Common myeloid progenitor, CD34-positive (primary cell): Measurements from ENCODE around the gene PDE6B.

ENCODE experiments used
- CTCF ChIA-PET: fragments of 350-600 bp; sonication (Branson Sonifier 250); formaldehyde crosslinking; loops from one replicate; lab custom pipeline; 2021; ENCODE audit warnings: antibody characterized with exemption; lab: Charles Lee
- POLR2A ChIA-PET: fragments of 350-600 bp; sonication (Branson Sonifier 250); formaldehyde crosslinking; loops from one replicate; lab custom pipeline; 2021; ENCODE audit warnings: antibody characterized with exemption; lab: Charles Lee
- DNase-seq, 3 donors: peaks; one replicate each; pipeline versions ENCODE4 v3.0.0 to v3.0.0-alpha.2; 2013
- H3K27ac ChIP-seq, 2 experiments: 1 replicate in 1 of 2; 2 replicates in 1 of 2; pipeline ENCODE4 v1.7.0; 2013; ENCODE audit warnings: inconsistent platforms in 2 of 2, low read length in 2 of 2, mild to moderate bottlenecking in 2 of 2, low read depth in 1 of 2, moderate library complexity in 1 of 2; ENCODE audit not compliant: severe bottlenecking in 2 of 2, insufficient read depth in 1 of 2, poor library complexity in 1 of 2
- H3K27me3 ChIP-seq, 5 experiments: replicated peaks in 2 of 5; 1 replicate in 3 of 5; 2 replicates in 2 of 5; pipeline versions ENCODE4 v1.6.1 to v1.7.0; 2013; ENCODE audit warnings: low read length in 4 of 5, mild to moderate bottlenecking in 2 of 5, moderate library complexity in 2 of 5, inconsistent platforms in 1 of 5; ENCODE audit not compliant: insufficient read depth in 5 of 5, control insufficient read depth in 4 of 5
- H3K36me3 ChIP-seq, 4 experiments: 1 replicate in 2 of 4; 2 replicates in 2 of 4; pipeline versions ENCODE4 v1.6.1 to v1.7.0; 2013; ENCODE audit warnings: low read length in 3 of 4, control low read depth in 1 of 4, mild to moderate bottlenecking in 1 of 4; ENCODE audit not compliant: control insufficient read depth in 4 of 4, insufficient read depth in 4 of 4
- H3K4me1 ChIP-seq, 4 experiments: 1 replicate in 3 of 4; 2 replicates in 1 of 4; pipeline versions ENCODE4 v1.6.1 to v1.7.1; 2013; ENCODE audit warnings: low read length in 3 of 4, mild to moderate bottlenecking in 3 of 4, control low read depth in 1 of 4, inconsistent platforms in 1 of 4, moderate library complexity in 1 of 4; ENCODE audit not compliant: control insufficient read depth in 4 of 4, insufficient read depth in 4 of 4; ENCODE audit errors: control extremely low read depth in 1 of 4
- H3K4me3 ChIP-seq, 7 experiments: 1 replicate in 4 of 7; 2 replicates in 3 of 7; pipeline versions ENCODE4 v1.5.1 to v1.7.0; 2013; ENCODE audit warnings: mild to moderate bottlenecking in 7 of 7, low read length in 6 of 7, moderate library complexity in 6 of 7, inconsistent platforms in 2 of 7, low read depth in 2 of 7, control low read depth in 1 of 7; ENCODE audit not compliant: insufficient read depth in 4 of 7, control insufficient read depth in 1 of 7; ENCODE audit errors: extremely low read depth in 1 of 7
- H3K9me3 ChIP-seq, 5 experiments: 1 replicate in 4 of 5; 2 replicates in 1 of 5; pipeline versions ENCODE4 v1.6.1 to v1.7.1; 2013; ENCODE audit warnings: low read length in 4 of 5, mild to moderate bottlenecking in 2 of 5, inconsistent platforms in 1 of 5, low read depth in 1 of 5, moderate library complexity in 1 of 5; ENCODE audit not compliant: control insufficient read depth in 4 of 5, insufficient read depth in 2 of 5; ENCODE audit errors: control extremely low read depth in 1 of 5
- WGBS: methylation state at CpG from one replicate; pipeline ENCODE4 v1.1.5; 2013; ENCODE audit not compliant: insufficient coverage; 5-methylcytosine and 5-hydroxymethylcytosine counted together

Gene PDE6B

DNA sequence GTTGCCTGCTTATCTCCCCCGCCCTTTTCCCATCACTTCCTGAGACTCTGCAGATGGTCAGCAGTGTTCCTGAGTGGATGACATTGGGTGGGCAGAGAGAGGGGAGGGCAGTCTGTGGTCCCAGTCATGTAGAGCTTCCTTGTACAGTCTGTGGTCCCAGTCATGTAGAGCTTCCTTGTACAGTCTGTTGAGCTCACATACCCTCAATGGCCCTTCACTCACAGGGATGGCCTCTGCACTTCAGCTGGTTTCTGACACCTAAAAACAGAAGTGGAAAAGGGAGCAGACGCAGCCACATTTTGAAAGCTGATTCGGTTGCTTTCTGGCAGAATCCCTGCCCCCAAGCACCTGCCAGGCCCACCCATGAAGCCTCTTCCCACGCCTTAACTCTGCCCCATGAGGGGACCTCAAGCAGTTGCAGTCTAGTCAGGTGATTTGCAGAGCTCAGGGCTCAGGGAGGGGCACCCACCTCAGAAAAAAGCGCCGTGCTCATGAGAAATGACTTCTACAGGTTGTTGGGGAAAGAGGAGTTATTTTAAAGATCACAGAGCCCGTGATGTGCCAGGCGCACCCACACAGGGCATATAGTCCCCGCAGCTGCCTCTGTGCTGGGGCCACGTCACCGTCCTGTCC, 45.7 kb upstream of the PDE6B start:
- peak in 2 of 3 donors; percentile 28 to 43 for DNase-seq
- peaks cover 0 to 38% (median 17%) of the 10 kb centered on the region in 4 experiments for H3K4me1 ChIP-seq
- ChIA-PET CTCF (interaction anchor here (0.5 to 1.6 kb wide), 2 partner anchors 11 to 1387 kb away, joined by 3 to 4 read pairs; no protein-coding TSS in a partner anchor), POLR2A (no interaction called here)
- H3K27me3 ChIP-seq: peaks cover 10 to 73% (median 22%) of the 10 kb centered on the region in 5 experiments
- H3K27ac ChIP-seq: no peak overlapping the region
- no peaks in the 10 kb centered on the region for H3K36me3 ChIP-seq
- 24% methylated on average over 7 of the region's 11 CpGs for WGBS
- H3K9me3 ChIP-seq: peaks cover 0 to 10% (median 4%) of the 10 kb centered on the region in 5 experiments
- H3K4me3 ChIP-seq: no peak overlapping the region

DNA sequence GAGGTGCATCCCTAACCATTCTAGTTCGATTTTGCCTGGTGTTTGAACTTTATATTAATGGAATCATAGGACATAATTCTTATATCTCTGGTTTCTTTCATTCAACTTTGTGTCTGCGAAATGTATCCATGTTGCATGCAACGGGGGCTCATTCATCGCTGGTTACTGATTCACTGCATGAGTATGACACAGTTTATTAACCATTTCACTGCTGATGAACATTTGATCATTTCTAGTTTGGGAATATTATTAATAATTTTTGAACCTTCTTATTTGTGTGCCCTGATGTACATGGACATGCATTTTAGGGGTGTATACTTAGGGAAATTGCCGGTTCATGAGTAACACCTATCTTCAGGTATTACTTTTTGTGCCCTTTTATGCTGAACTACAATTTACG, 44.2 kb upstream of the PDE6B start:
- H3K4me3 ChIP-seq: no peak overlapping the region
- ChIA-PET POLR2A (no interaction called here), CTCF (no interaction called here)
- peaks cover 10 to 65% (median 22%) of the 10 kb centered on the region in 5 experiments for H3K27me3 ChIP-seq
- no peak for DNase-seq
- H3K36me3 ChIP-seq: no peaks in the 10 kb centered on the region
- H3K27ac ChIP-seq: no peak overlapping the region
- H3K4me1 ChIP-seq: peaks cover 0 to 29% (median 14%) of the 10 kb centered on the region in 4 experiments
- H3K9me3 ChIP-seq: peaks cover 0 to 10% (median 4%) of the 10 kb centered on the region in 5 experiments
- 92% methylated on average over 2 of the region's 6 CpGs for WGBS

DNA sequence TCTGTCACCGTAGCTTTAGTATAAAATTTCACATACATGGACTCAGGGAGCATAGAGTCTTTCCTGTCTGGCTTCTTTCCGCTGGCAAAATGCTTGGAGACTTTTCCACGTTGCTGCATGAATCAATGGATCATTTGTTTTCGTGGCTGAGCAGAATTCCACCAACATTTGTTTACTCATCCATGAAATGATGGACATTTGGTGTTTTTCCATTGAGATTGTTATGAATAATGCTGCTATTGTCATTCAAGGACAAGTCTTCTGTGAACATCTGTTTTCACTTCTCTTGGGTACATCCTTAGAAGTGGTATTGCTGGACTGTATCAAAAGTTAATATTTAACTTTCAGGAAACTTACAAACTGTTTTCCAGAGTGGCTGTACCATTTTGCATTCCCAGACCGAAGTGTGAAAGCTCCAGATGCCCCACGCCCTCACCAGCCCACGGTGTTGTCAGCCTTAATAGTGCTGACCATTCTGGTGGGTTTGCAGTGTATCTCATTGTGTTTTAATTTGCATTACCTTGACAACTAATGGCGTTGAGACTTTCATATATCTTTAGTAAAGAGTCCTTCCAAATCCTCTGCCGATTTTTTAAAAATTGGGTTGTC, 43.5 kb upstream of the PDE6B start:
- peaks cover 10 to 65% (median 22%) of the 10 kb centered on the region in 5 experiments for H3K27me3 ChIP-seq
- ChIA-PET POLR2A (no interaction called here), CTCF (no interaction called here)
- no peak overlapping the region for H3K27ac ChIP-seq
- peaks cover 0 to 25% (median 14%) of the 10 kb centered on the region in 4 experiments for H3K4me1 ChIP-seq
- H3K4me3 ChIP-seq: no peak overlapping the region
- WGBS: 94% methylated on average over 4 of the region's 9 CpGs
- no peaks in the 10 kb centered on the region for H3K36me3 ChIP-seq
- no peak for DNase-seq
- peaks cover 0 to 10% (median 4%) of the 10 kb centered on the region in 5 experiments for H3K9me3 ChIP-seq

DNA sequence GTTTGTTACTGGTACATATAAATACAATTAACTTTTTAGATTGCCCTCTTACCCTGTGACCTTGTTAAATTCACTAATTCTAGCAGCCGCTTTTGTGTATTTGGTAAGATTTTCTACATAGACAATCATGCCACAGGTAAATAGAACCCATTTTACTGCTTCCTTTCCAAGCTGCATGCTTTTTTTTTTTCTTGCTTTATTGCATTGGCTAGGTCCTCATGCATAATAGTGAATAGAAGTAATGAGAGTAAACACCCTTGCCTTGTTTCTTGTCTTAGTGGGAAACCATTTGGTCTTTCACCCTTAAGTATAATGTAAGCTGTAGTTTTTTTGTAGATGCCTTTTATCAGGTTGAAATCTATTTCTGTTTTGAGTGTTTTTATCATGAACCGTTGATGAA, 41.6 kb upstream of the PDE6B start:
- ChIA-PET POLR2A (interaction anchor here (0.6 kb wide), 1 partner anchor 84 kb away, joined by 3 read pairs; no protein-coding TSS in a partner anchor), CTCF (interaction anchor here (1.4 to 1.5 kb wide), 2 partner anchors 16 to 20 kb away, joined by 3 to 5 read pairs; no protein-coding TSS in a partner anchor)
- no peak overlapping the region for H3K4me3 ChIP-seq
- H3K9me3 ChIP-seq: peaks cover 0 to 13% (median 4%) of the 10 kb centered on the region in 5 experiments
- DNase-seq: no peak
- no peaks in the 10 kb centered on the region for H3K36me3 ChIP-seq
- H3K4me1 ChIP-seq: peaks cover 0 to 8% (median 3%) of the 10 kb centered on the region in 4 experiments
- peaks cover 8 to 60% (median 19%) of the 10 kb centered on the region in 5 experiments for H3K27me3 ChIP-seq
- 100% methylated on average over 1 of the region's 2 CpGs for WGBS
- no peak overlapping the region for H3K27ac ChIP-seq

DNA sequence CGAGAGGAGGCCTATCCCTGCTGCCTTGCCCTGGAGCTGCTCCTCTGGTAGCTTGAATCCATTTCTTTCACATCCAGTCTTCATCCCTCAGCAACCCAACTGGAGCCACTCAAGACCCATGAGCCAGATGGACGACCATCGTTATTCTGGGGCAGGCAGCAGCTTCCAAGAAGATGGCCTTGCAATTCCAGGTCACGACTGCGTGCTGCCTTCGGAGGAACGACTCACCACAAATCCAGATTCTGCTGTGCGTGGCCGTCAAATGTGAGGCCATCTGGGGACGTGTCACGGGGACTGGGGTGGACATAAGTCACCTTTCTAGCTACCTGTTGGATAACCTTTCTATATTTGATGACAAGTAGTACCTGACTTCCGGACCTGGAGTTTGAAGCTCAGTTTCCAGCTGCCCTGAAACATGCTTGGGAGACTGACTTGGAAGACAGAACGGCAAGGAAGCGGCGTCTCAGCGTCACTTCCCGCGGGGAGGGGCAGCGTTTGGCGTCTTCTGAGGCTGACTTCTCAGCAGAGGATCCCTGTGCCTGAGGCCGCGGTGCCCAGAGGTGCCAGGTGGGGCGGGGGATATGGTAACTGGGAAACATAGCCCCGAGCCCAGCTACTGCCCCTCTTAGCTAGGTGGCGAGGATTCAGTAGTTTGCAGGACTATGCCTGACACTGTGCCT, 37.6 kb upstream of the PDE6B start:
- H3K4me1 ChIP-seq: no peaks in the 10 kb centered on the region
- no peak for DNase-seq
- CTCF ChIA-PET: interaction anchor here (0.7 kb wide), 1 partner anchor 14 kb away, joined by 3 read pairs; no protein-coding TSS in a partner anchor
- peaks cover 0 to 39% (median 11%) of the 10 kb centered on the region in 5 experiments for H3K27me3 ChIP-seq
- peaks cover 0 to 13% (median 4%) of the 10 kb centered on the region in 5 experiments for H3K9me3 ChIP-seq
- H3K4me3 ChIP-seq: no peak overlapping the region
- WGBS: 89% methylated on average over 25 of the region's 25 CpGs
- no peak overlapping the region for H3K27ac ChIP-seq
- no peaks in the 10 kb centered on the region for H3K36me3 ChIP-seq
- POLR2A ChIA-PET: no interaction called here

DNA sequence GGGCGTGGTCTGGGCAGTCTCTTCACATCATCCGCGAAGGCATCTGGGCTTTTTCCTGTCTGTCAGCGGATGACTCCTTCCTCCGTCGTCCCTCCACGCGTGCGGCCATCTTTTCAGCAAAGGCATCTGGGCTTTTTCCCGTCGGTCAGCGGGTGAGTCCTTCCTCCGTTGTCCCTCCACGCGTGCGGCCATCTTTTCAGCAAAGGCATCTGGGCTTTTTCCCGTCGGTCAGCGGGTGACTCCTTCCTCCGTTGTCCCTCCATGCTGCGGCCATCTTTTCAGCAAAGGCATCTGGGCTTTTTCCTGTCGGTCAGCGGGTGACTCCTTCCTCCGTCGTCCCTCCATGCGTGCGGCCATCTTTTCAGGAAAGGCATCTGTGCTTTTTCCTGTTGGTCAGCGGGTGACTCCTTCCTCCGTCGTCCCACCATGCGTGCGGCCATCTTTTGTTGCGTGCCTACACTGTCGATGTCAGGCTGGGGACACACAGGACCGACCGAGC, 37.0 kb upstream of the PDE6B start:
- 93% methylated on average over 36 of the region's 36 CpGs for WGBS
- Histone ChIP-seq H3K4me3 (no peak overlapping the region), H3K36me3 (no peaks in the 10 kb centered on the region), H3K9me3 (peaks cover 0 to 13% (median 4%) of the 10 kb centered on the region in 5 experiments), H3K27ac (no peak overlapping the region), H3K4me1 (no peaks in the 10 kb centered on the region), H3K27me3 (peaks cover 0 to 39% (median 11%) of the 10 kb centered on the region in 5 experiments)
- CTCF ChIA-PET: no interaction called here
- POLR2A ChIA-PET: no interaction called here
- no peak for DNase-seq
